NCI-H146 treated with DMSO at 0.1 percent for 48 hours (cell line): ENCODE data around the gene CDK11B.
"Not testable (repeated sequence)": the region's sequence is repeated elsewhere in the genome, so short reads cannot be mapped to it uniquely, and the experiment has no call there.

ENCODE experiments used
- DNase-seq: peaks from one replicate; lab custom pipeline; 2025; ENCODE audit not compliant: unreplicated experiment; lab: John Stamatoyannopoulos, UW

The CDK11B gene

GRCh38 chr1:1683104-1683905 lies 24.5 kb upstream of the CDK11B start:
- no peak for DNase-seq

GRCh38 chr1:1680912-1681273 lies 22.1 kb upstream of the CDK11B start:
- no peak for DNase-seq

- DNase-seq = no peak
Observed at GRCh38 chr1:1680031-1680911, 21.5 kb upstream of the CDK11B start.

GRCh38 chr1:1678581-1679380 lies 20.0 kb upstream of the CDK11B start:
- no peak for DNase-seq

GRCh38 chr1:1677718-1678580 lies 19.1 kb upstream of the CDK11B start:
- no peak for DNase-seq

- not testable (repeated sequence) for DNase-seq
Observed at GRCh38 chr1:1676087-1676486, 17.3 kb upstream of the CDK11B start.

GRCh38 chr1:1675218-1675617 lies 16.4 kb upstream of the CDK11B start:
- not testable (repeated sequence) for DNase-seq

- DNase-seq = not testable (repeated sequence)
Observed at GRCh38 chr1:1674806-1675205, 16.0 kb upstream of the CDK11B start.

- DNase-seq = no peak
Observed at GRCh38 chr1:1672181-1672965, 13.6 kb upstream of the CDK11B start.

- no peak for DNase-seq
Observed at GRCh38 chr1:1671365-1672119, 12.7 kb upstream of the CDK11B start.

GRCh38 chr1:1670866-1671265 lies 12.1 kb upstream of the CDK11B start:
- DNase-seq = no peak

GRCh38 chr1:1669468-1670440 lies 10.9 kb upstream of the CDK11B start:
- DNase-seq = no peak

GRCh38 chr1:1666526-1666925 lies 7.7 kb upstream of the CDK11B start:
- no peak for DNase-seq

- DNase-seq = no peak
Observed at GRCh38 chr1:1665815-1666251, 7.0 kb upstream of the CDK11B start.

- no peak for DNase-seq
Observed at GRCh38 chr1:1664941-1665814, 6.4 kb upstream of the CDK11B start.

GRCh38 chr1:1664318-1664717 lies 5.5 kb upstream of the CDK11B start:
- not testable (repeated sequence) for DNase-seq
